HK-2 (cell line): ENCODE data around the gene MYO10.
"Not testable (repeated sequence)": the region's sequence is repeated elsewhere in the genome, so short reads cannot be mapped to it uniquely, and the experiment has no call there.

Source experiments
- DNase-seq: peaks from one replicate; pipeline ENCODE4 v3.0.0-alpha.2; 2018; ENCODE audit not compliant: unreplicated experiment

The MYO10 gene

DNA sequence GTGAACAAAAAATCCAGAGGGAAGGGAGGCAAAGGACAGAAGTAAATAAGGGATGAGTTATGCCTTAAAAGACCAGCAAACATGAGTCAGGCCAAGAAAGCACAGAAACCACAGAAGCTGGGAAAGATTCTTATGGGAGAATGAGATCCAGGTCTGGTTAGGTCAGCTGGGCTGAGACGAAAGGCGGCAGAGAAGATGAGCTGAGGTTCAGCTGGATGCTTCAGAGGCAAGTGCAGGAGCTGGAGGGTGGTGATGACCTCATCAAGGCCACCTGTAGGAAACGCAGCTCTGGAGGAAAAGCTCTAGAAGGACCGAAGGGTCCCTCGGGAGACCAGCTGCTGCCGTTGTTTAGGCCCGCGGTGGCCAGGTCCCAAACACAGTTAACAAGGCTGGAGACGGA is 152.0 kb downstream of the MYO10 start:
- DNase-seq, result no peak

DNA sequence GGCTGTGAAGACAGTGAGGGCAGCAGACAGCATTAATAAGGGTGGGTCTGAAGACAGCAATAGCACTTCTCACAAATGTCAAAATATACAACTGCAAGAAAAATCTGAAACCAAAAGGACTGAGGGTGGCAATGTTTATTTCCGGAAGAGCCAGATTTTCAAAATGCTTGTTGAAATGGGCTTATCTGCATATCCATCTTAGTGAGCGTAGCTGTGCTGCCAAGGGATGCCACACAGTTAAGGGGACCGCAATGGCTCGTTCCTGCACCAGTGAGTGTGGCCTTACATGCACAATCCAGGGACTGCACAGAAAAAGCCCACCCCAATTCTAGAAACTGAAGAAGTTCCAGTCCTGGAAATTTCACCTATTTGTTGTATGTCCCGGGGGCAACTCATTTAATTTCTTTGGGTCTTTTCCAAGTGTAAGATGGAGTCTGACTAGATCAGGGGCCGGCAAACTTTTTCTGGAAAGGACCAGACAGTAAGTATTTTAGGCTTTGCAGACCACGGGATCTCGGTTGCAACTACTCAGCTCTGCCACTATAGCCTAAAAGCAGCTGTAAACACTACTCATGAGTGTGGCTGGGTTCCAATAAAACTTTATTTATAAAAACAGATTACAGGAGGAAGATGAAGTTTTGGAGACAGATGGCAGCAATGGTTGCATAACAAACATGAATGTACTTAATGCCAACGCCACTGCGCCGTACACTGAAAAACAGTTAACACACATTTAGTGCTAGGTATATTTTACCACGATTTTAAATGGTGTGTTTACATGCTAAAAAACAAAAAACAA is 154.1 kb downstream of the MYO10 start:
- no peak for DNase-seq

DNA sequence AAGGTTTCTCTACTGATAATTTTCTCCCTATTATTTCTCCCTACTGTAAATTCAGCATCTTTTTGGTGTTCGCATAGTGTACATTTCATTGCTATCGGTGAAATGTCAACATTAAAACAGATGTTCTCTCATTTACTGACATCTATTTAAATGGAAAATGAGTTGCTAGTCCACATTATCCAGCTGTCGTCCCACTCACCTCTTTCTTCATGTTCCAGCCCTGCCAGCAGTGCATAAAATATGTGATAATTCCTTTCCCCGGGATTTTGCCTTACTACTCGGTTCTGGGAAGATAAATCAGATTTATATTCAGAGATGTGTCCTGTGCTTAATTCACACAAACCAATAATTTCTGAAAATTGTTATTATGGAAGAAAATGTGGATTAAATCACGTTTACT is 155.8 kb downstream of the MYO10 start:
- no peak for DNase-seq

DNA sequence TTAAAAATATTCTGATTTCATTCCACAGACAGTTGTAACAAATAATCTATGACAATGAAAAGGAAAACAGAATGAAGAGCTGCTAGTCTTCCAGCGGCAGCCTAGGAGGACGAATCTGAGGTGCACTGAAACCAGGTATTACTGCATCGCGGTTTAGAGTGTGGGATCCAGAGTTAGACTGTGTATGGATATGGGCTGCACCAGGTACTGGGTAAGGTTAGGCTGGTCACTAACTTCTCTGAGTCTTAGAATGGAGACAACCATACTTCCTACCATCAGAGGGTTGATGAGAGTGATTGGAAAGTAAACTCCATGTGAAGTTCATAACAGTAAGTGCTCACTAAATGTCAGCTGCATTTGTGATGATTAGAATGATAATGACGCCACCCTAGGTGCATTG is 158.7 kb downstream of the MYO10 start:
- DNase-seq, result no peak

DNA sequence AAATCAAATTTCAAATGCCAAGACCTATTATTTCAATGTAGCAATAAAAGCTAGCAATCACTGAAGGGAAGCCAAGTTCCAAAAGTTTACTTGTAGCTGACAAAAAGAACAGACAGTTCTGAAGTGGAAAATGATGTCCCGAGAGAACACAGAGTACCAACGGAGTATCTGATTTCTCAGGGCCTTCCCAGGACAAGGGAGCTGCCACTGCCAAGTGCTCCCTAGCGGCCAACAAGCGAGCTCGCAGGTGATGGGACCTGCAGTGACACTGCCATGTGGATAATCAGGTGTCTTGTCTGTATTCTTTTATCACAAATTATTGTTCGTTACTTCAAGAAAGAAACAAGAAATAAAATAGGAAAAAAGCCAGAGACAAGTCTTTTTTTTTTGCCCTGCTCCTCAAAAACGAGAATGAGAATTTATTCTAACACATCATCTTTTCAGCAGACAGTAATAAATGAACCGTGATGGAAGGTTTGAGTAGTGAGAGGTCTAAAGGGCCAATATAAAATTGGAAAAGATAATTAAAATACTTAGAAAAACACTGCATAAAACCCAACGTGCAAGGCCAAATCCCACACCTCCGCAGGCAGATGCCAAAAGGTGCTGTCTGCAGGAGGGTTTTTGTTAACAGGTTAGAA is 159.4 kb downstream of the MYO10 start:
- no peak for DNase-seq

DNA sequence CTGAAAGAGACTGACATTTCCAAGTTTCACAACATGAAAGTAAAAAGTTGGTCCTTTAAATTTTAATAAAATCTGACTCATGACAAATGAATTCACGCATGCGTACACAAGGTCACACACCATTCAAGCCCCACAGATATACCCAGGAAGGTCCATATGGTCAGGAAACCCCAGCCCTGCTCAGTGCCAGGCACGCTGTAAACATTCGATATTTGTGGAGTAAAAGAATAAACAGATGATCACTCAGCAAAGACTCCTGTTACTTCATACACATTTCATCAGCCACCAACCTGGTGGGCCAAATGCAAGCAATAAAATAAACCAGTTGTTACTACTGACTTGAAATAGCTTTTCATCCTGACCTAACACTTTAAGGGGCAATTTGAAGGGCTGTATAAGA is 161.3 kb downstream of the MYO10 start:
- DNase-seq, result no peak

DNA sequence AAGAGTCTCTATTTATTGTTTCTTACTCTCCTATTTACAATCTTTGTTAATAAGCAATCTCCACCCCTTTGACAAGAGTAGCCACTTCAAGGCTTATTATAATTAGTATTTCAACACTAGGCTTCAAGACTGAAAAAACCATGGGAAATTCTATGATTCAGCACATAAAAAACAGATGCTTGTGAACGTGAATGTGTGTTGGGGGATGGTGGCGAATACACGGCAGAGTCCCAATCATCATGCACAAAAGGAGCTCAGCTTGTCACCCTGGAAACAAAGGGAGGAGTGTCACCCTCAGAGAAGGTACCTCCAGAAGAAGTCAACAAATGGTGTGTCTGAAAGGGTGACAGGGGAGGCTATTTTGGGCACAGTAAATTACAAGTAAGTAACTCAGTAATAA is 162.1 kb downstream of the MYO10 start:
- DNase-seq, result no peak

DNA sequence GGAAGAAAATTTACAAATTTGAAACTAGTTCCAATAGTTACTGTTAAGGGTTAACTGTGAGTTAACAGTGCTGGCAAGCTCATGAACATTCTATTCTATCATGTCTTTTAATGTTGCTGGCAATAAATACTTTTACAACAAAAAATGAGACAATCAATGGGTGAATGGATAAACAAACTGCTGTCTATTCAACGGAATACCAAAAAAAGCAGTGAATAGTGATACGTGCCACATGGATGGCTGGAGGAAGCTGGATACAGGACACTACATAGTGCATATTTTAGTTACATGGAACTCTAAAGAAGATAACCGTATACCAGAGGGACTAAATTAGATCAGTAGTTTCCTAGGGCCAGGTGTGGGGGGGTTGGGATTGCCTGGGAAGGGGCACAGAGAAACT is 163.5 kb downstream of the MYO10 start:
- DNase-seq, result no peak

DNA sequence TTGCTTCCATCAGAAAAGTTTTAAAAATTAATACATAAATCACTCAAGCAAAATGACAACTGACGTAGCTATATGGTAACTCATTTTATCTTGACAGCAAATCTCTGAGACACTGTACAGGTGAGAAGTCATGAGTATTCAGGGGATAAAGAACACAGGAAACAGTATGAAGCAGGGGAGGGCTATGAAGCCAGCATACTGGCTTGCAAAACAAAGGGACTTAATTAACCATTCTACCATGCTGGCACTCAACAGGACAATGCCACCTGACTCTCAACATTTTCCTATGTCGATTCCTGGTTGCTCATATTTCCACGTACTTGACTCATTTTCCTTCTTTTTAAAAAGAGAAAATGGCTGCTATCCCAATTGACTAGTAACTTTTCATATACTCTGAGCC is 167.9 kb downstream of the MYO10 start:
- DNase-seq, result no peak

DNA sequence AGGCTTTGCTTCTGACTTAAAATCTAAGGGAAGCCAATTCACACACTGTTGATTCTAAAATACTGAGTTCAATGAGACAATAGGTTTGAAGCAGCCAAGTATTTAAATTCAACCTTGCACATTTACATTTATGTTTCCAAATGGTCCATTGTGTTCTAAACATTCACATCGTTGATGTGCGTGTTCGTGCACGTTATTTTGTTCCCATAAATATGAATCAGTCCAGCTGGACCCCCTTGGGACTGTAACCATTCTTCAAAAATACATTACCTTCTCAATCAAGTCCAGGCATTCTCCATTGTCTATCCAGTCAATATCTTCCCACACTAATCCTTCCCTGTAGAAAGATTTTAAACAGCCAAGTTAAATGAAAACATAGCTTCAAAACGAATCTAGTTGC is 172.9 kb downstream of the MYO10 start:
- no peak for DNase-seq

DNA sequence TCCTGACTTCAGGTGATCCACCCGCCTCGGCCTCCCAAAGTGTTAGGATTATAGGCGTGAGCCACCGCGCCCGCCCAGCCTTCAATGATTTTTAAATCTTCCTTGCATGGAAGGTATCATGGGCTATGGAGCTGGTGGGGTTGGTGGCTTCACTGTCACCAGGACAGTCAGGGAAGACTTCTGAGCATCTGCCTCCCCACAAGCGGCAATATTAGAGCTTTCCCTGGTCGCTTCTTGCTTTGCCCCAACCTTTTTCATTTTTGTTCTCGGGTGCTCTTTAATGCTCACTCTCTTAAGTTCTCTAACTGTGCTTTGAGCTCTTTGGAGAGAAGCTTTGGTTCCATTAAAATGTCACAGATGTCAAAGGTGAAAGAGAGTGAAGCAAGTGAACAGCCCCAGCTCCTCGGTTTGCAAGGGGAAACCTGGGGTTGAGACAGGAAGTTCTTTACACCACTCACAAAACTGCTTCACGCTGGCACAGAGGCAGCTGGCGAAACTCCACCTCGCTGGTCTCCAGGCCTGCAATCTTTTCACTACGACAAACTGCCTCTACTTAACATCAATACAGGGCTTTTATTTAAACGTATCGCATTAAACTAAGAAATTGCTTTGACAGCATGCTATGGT is 176.8 kb downstream of the MYO10 start:
- DNase-seq, result no peak

DNA sequence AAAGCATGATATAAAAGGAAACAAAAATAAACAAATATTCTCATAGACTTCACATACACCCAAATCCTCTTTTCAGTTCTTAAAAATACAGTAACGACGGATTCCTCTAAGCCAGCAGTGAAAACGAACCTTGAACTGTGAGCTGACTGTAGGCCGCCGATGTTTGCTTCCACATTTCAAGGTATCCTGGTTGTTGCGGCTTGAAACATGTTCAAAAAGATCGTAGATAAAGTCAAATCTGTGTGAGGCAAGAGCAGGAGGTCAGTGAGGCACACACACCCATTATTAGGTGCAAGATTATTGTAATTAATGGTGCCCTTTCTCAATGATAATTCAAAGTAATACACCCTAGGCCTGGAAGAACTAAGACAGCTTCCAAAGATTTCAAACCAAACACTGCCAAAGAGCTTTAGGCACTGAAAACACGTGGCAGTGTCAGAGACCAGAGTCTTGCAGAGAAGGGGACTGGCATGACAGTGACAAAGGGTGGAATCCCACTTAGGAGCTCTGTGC is 178.0 kb downstream of the MYO10 start:
- DNase-seq, result no peak

DNA sequence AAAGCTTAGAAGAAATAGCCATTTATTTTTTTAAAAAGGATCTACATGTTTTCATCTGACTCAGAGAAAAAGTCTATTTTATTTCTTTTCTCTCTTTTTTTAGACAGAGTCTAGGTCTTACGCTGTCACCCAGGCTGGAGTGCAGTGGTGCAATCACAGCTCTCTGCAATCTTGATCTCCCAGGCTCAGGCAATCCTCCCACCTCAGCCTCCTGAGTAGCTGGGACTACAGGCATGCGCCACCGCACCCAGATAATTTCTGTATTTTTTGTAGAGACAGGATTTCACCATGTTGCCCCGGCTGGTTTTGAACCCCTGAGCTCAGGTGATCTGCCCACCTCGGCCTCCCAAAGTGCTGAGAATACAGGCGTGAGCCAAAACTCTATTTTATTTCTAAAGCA is 178.5 kb downstream of the MYO10 start:
- DNase-seq, result not testable (repeated sequence)

DNA sequence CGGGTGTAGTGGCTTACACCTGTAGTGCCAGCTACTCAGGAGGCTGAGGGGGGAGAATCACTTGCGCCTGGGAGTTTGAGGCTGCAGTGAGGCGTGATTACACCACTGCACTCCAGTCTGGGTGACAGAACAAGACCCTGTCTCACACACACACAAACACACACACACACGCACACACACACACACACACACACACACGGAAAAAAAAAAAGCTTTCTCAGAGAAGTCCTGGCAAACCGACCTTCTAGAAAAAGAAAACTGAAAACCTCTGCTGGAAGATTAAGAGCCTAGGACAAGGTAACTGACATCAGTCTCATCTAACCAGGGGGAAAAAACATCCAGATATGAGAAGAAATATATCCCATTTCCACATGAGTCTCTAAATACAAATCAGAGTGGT is 178.9 kb downstream of the MYO10 start:
- no peak for DNase-seq

DNA sequence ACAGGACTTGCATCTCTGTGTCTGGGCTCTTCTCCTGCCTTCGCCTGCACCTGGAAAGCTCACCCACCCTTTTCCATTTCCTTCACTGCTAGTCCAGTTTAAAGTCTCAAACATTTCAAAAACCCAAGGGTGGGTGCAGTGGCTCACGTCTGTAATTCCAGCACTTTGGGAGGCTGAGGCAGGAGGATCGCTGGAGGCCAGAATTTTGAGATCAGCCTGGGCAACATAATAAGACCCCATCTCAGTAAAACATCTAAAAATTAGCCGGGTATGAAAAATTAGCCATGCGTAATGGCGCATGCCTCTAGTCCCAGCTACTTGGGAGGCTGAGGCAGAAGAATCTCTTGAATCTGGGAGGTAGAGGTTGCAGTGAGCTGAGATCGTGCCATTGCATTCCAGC is 179.4 kb downstream of the MYO10 start:
- DNase-seq, result no peak

DNA sequence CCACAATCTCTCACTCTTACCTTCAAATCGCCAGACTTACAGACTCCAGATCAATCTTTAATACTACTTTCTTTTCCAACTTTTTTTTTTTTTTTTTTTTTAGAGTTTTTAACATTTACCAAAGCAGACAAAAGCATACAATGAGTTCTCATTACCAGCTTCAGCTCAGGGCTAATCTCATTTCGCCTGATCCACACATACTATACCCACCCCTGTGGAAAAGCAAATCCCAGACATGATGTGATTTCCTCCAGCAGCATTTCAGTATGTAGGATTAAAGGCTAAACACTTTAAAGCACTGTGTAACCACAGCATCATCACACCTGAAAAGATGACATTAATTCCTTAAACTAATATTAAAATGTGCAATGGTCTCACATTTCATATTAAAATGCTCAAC is 180.4 kb downstream of the MYO10 start:
- DNase-seq, result no peak

DNA sequence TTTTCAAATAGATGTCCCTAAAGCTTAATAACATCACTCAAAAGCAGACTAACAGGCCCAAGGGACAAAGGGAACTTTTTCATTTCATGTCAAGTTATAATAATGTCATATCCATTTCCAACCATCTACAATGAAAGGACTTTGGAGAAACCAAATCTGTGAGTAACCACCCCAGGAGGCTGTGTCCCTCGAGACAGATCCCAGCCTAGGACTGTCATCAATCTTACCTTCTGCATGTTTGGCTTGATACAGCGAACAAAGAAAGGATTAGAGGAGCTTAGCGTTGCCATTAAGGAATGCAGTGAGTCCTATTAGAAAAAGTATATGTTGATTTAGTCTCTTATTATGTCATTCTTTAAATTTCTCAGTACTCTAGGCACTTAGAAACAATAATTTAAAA is 181.5 kb downstream of the MYO10 start:
- DNase-seq, result no peak

DNA sequence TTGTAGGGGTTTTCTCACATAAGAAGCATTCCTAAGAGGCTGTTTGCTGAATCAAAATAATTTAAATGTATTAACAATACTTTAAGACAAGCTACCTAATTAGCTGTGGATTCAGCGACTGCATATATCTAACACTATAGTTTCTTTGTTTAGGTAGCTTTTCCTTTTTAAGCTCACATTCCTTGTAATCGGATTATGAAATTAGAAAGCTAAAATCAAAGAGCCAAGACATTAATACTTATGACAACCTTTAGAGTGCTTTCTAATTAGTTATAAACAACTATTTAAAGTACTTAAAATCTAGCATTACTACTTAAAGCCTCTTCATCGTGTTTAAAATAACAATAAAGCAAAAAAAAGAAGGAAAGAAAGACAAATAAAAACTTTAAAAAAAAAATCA is 182.0 kb downstream of the MYO10 start:
- DNase-seq, result no peak

DNA sequence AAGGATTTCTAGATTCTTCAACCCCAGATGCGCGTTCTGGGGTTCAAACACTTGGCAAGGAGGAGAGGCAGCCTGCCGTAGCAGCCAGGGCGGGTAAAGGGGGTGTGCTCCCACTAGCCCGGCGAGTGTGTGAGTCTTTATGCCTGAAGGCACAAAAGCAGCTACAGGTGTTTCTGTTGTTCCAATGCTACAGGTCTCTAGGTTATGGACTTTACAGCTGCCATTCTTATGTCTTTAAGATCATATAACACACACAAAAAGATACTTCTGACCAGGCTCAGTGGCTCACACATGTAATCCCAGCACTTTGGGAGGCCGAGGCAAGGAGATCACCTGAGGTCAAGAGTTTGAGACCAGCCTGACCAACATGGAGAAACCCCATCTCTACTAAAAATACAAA is 185.6 kb downstream of the MYO10 start:
- no peak for DNase-seq

DNA sequence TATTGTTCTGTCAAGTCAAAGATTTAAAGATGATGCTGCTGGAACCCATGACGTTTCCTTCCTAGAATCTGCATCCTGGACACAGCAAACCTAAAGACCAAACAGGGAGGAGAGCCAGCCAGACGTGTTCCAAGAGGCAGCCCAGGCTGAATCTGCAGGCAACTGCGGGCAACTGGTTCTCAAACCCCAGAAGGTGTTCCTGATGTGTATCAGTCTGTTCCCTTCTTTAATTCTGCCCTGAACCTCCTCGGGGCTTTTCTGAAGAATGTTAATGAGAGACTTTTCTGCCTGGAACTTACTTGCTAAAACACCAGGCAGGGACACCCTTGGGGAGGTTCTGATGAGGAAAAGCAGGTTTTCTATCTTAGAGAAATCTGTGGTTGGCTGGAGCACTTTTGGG is 186.5 kb downstream of the MYO10 start:
- no peak for DNase-seq

DNA sequence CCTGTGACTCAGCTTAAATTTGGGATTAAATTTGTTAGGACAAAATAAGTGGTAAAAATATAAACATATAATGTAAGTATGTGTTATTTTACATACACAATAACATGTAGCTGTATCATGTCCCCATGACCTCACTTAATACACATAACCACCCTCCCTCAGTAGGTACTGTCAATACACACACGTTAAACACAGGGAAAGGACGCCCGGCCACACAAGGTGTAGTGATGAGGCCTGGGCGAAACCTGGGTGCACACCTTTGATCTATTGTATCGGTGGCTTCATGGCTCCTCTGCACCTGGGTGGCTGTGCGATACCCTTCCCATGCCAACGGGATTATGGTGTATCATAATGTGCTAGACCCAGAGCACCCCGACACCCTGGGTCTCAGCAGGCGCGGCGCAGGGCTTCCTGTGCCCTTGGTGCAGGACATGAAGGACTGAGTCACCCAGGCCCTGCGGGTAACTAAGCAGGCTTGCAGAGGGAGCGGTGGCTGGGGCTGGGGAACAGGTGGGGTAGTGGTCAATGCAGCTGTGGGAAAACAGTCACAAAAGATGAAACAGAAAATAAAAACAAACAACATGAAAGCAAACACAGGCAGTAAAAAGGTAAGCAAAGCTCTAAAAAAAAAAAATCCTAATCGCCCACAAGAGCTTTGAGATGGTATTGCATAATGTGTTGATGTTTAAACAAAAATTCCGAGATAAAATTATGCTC is 191.8 kb downstream of the MYO10 start:
- DNase-seq, result no peak

DNA sequence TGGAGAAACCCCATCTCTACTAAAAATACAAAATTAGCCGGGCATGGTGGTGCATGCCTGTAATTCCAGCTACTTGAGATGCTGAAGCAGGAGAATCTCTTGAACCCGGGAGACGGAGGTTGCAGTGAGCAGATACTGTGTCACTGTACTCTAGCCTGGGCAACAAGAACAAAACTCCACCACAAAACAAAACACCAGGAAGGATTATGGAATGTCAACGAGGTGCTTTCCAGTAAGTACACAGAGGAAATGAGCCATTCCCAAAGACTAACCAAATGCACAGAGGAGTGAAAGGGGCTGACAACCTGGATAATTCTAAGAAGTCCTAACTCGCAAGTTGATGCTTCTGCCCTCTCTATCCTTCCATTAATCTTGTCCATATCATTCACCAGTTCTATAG is 193.2 kb downstream of the MYO10 start:
- DNase-seq, result no peak
